Measurements from ENCODE around the gene H2AZ1.

Gene H2AZ1

GRCh38 chr4:99945718-99946355, 4.2 kb downstream of the H2AZ1 start:
- DNase-seq = peak; percentile 23

GRCh38 chr4:99943904-99944437, 6.1 kb downstream of the H2AZ1 start:
- DNase-seq = no peak

- DNase-seq = no peak
Measured at GRCh38 chr4:99938243-99938753, 11.8 kb downstream of the H2AZ1 start.

- no peak for DNase-seq
Measured at GRCh38 chr4:99934891-99935290, 15.2 kb downstream of the H2AZ1 start.

GRCh38 chr4:99927566-99927965, 22.5 kb downstream of the H2AZ1 start:
- DNase-seq = no peak

GRCh38 chr4:99921174-99921573, 28.9 kb downstream of the H2AZ1 start:
- no peak for DNase-seq

GRCh38 chr4:99918656-99919055, 31.4 kb downstream of the H2AZ1 start:
- no peak for DNase-seq

GRCh38 chr4:99917575-99917974, 32.5 kb downstream of the H2AZ1 start:
- no peak for DNase-seq

- no peak for DNase-seq
Measured at GRCh38 chr4:99915449-99915848, 34.6 kb downstream of the H2AZ1 start.
